ENCODE results near the gene CD46. TPM values are rescaled to one million over a fixed set of nuclear protein-coding genes. Genes with fewer than 3 reads are reported as not detected.

Gene CD46
- total and polyA plus RNA-seq, 10 of the 15 experiments (the other 5 are each of a cell fraction or from before 2014, with no cell fraction given), result 61.1 to 198 (median 81.4) TPM

DNA sequence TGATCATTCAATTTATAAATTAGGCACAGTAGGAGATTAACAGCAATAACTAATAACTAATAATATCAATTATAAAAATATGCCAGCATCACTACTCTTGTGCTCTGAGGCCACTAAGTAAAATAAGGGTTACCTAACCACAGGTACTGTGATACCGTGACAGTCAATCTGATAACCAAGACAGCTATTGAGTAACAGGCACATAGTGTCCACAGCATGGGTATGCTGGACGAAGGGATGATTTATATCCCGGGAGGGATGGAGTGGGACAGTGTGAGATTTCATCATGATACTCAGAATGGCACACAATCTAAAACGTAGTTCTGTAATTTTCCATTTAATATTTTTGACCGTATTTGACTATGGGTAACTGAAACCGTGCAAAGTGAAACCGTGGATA, 39.4 kb downstream of the CD46 start:
- in situ Hi-C loops (cut with MboI) (no loop called here), intact Hi-C loops (cut with micrococcal nuclease; ENCODE audit: unreplicated experiment) (loop anchor here (10.0 kb wide), 1 partner anchor 216 kb away; no protein-coding TSS in a partner anchor)
- ChIA-PET RAD21 (ENCODE audit: unreplicated experiment) (no interaction called here), POLR2A (interaction anchor here (0.6 kb wide), 1 partner anchor 69 kb away, joined by 3 read pairs; no protein-coding TSS in a partner anchor), CTCF (no interaction called here), SMC1A (ENCODE audit: uncharacterized antibody, unreplicated experiment) (no interaction called here)
- Histone ChIP-seq H4K20me1 (ENCODE audit: control insufficient read depth, insufficient read depth) (no peaks in the 10 kb centered on the region), H3K27ac (ENCODE audit: control insufficient read depth, insufficient read depth) (no peak overlapping the region), H3K36me3 (ENCODE audit: control insufficient read depth in 2 of 2, insufficient read depth in 2 of 2, low read length in 1 of 2) (peaks cover 0 to 19% of the 10 kb centered on the region in 2 experiments), H3K9ac (ENCODE audit: control insufficient read depth, insufficient read depth, low read length) (no peak overlapping the region), H3K79me2 (ENCODE audit: control insufficient read depth, insufficient read depth, low read length) (no peaks in the 10 kb centered on the region), H2AFZ (ENCODE audit: control insufficient read depth, low read depth, low read length) (no peak overlapping the region), H3K4me2 (ENCODE audit: control insufficient read depth, insufficient read depth) (no peak overlapping the region), H3K27me3 (replicated peaks in 1 of 2; ENCODE audit: control insufficient read depth in 2 of 2, insufficient read depth in 2 of 2, low read length in 1 of 2) (no peaks in the 10 kb centered on the region), H3K4me1 (ENCODE audit: control insufficient read depth, insufficient read depth, low read length) (no peaks in the 10 kb centered on the region), H3K9me3 (replicated peaks; ENCODE audit: control insufficient read depth, insufficient read depth, low read length) (no peaks in the 10 kb centered on the region), H3K4me3 (no peak overlapping the region)
- FAIRE-seq (no peak), ATAC-seq (no peak), DNase-seq (ENCODE audit: low read depth, low spot score) (no peak)
- WGBS (ENCODE audit: insufficient coverage, insufficient replicate concordance, low lambda C conversion rate, missing lambda C conversion rate), result 89% methylated on average over 7 of the region's 7 CpGs
- TF ChIP-seq STAT1 (conservative IDR thresholded peaks at IDR 0.05), result no peak
- TF ChIP-seq STAT3 (IDR thresholded peaks at IDR 0.05; ENCODE audit: low read depth, low read length), result no peak
- no peak for TF ChIP-seq RAD51 (IDR thresholded peaks at IDR 0.05)
- TF ChIP-seq RELB (IDR thresholded peaks at IDR 0.05; ENCODE audit: low read depth), result no peak
- TF ChIP-seq NR2C1 (IDR thresholded peaks at IDR 0.05), result no peak
- TF ChIP-seq IRF4 (IDR thresholded peaks at IDR 0.05; ENCODE audit: low read depth, low read length), result no peak
- no peak for TF ChIP-seq JUNB (IDR thresholded peaks at IDR 0.05)
- no peak for TF ChIP-seq KAT2A (conservative IDR thresholded peaks at IDR 0.05; ENCODE audit: control insufficient read depth, low read depth, low read length)
- TF ChIP-seq, protein P1, sequence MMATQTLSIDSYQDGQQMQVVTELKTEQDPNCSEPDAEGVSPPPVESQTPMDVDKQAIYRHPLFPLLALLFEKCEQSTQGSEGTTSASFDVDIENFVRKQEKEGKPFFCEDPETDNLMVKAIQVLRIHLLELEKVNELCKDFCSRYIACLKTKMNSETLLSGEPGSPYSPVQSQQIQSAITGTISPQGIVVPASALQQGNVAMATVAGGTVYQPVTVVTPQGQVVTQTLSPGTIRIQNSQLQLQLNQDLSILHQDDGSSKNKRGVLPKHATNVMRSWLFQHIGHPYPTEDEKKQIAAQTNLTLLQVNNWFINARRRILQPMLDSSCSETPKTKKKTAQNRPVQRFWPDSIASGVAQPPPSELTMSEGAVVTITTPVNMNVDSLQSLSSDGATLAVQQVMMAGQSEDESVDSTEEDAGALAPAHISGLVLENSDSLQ (IDR thresholded peaks at IDR 0.05), result no peak
- TF ChIP-seq, protein P2, sequence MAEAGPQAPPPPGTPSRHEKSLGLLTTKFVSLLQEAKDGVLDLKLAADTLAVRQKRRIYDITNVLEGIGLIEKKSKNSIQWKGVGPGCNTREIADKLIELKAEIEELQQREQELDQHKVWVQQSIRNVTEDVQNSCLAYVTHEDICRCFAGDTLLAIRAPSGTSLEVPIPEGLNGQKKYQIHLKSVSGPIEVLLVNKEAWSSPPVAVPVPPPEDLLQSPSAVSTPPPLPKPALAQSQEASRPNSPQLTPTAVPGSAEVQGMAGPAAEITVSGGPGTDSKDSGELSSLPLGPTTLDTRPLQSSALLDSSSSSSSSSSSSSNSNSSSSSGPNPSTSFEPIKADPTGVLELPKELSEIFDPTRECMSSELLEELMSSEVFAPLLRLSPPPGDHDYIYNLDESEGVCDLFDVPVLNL (IDR thresholded peaks at IDR 0.05; ENCODE audit: low read depth, low read length), result no peak
- no peak for TF ChIP-seq ATF7 (IDR thresholded peaks at IDR 0.05; ENCODE audit: low read depth)
- TF ChIP-seq ZBED1 (IDR thresholded peaks at IDR 0.05; ENCODE audit: borderline replicate concordance), result no peak
- no TSS peak for BruUV-seq (replicated peaks)
